ENCODE data around the gene CSPG4. TPM values are rescaled to one million over a fixed set of nuclear protein-coding genes. Genes with fewer than 3 reads are reported as not detected.

The CSPG4 gene
- total and polyA plus RNA-seq, 4 donors = 10.6 to 160 (median 66.0) TPM

GRCh38 chr15:75648156-75649000 is 64.3 kb downstream of the CSPG4 start:
- H3K4me1 ChIP-seq (ENCODE audit: control insufficient read depth in 1 of 2, insufficient read depth in 2 of 2, low read length in 2 of 2) = no peaks in the 10 kb centered on the region
- intact Hi-C loops (cut with DNase I) = no loop called here
- no peaks in the 10 kb centered on the region for H3K36me3 ChIP-seq (ENCODE audit: control insufficient read depth in 1 of 2, insufficient read depth in 2 of 2, low read length in 1 of 2)
- DNase-seq (peak; percentile 62 to 87), ATAC-seq (ENCODE audit: low FRiP score) (peak; percentile 59)
- H3K9me3 ChIP-seq (ENCODE audit: control insufficient read depth, low read length) = no peaks in the 10 kb centered on the region
- H3K4me3 ChIP-seq (ENCODE audit: low read length in 2 of 2) = peak overlapping the region; percentile 77 to 79
- H3K27ac ChIP-seq (ENCODE audit: low read depth in 1 of 2, low read length in 2 of 2) = peak overlapping the region; percentile 87 to 97
- H3K27me3 ChIP-seq (ENCODE audit: control insufficient read depth in 1 of 2, insufficient read depth in 2 of 2, low read length in 1 of 2) = no peaks in the 10 kb centered on the region
- 1 to 2% methylated on average over 34 of the region's 34 CpGs for WGBS, 2 donors

GRCh38 chr15:75647370-75648155 is 65.1 kb downstream of the CSPG4 start, which contains the start of gene SNX33:
TSS of gene SNX33 (plus strand) at chr15:75647912. CDS start at chr15:75649103, 1,191 bp downstream.
- peak; percentile 92 to 95 for DNase-seq
- ATAC-seq (ENCODE audit: low FRiP score) = peak; percentile 92
- H3K9me3 ChIP-seq (ENCODE audit: control insufficient read depth, low read length) = no peaks in the 10 kb centered on the region
- H3K27me3 ChIP-seq (ENCODE audit: control insufficient read depth in 1 of 2, insufficient read depth in 2 of 2, low read length in 1 of 2) = no peaks in the 10 kb centered on the region
- WGBS, 2 donors = 0 to 1% methylated on average over 50 to 76 of the region's 76 CpGs
- H3K4me3 ChIP-seq (ENCODE audit: low read length in 2 of 2) = peak within 1 kb of the TSS; percentile 77 to 79
- intact Hi-C loops (cut with DNase I) = loop anchor here in 1 of 2 donors (2.0 kb wide), 1 partner anchor 13 kb away; no protein-coding TSS in a partner anchor
- H3K4me1 ChIP-seq (ENCODE audit: control insufficient read depth in 1 of 2, insufficient read depth in 2 of 2, low read length in 2 of 2) = no peaks in the 10 kb centered on the region
- H3K27ac ChIP-seq (ENCODE audit: low read depth in 1 of 2, low read length in 2 of 2) = peak within 1 kb of the TSS; percentile 87 to 97
- H3K36me3 ChIP-seq (ENCODE audit: control insufficient read depth in 1 of 2, insufficient read depth in 2 of 2, low read length in 1 of 2) = no peaks in the 10 kb centered on the region

- Histone ChIP-seq H3K27me3 (ENCODE audit: control insufficient read depth in 1 of 2, insufficient read depth in 2 of 2, low read length in 1 of 2) (no peaks in the 10 kb centered on the region), H3K4me3 (ENCODE audit: low read length in 2 of 2) (peak overlapping the region; percentile 77 to 79), H3K36me3 (ENCODE audit: control insufficient read depth in 1 of 2, insufficient read depth in 2 of 2, low read length in 1 of 2) (no peaks in the 10 kb centered on the region), H3K9me3 (ENCODE audit: control insufficient read depth, low read length) (no peaks in the 10 kb centered on the region), H3K27ac (ENCODE audit: low read depth in 1 of 2, low read length in 2 of 2) (peak overlapping the region; percentile 87 to 97), H3K4me1 (ENCODE audit: control insufficient read depth in 1 of 2, insufficient read depth in 2 of 2, low read length in 2 of 2) (no peaks in the 10 kb centered on the region)
- DNase-seq = no peak
- peak; percentile 43 for ATAC-seq (ENCODE audit: low FRiP score)
- 0 to 1% methylated on average over 26 of the region's 26 CpGs for WGBS, 2 donors
- intact Hi-C loops (cut with DNase I) = loop anchor here in 1 of 2 donors (2.0 kb wide), 1 partner anchor 14 kb away; no protein-coding TSS in a partner anchor
These were observed 65.7 kb downstream of the CSPG4 start for GRCh38 chr15:75646944-75647364.

DNA sequence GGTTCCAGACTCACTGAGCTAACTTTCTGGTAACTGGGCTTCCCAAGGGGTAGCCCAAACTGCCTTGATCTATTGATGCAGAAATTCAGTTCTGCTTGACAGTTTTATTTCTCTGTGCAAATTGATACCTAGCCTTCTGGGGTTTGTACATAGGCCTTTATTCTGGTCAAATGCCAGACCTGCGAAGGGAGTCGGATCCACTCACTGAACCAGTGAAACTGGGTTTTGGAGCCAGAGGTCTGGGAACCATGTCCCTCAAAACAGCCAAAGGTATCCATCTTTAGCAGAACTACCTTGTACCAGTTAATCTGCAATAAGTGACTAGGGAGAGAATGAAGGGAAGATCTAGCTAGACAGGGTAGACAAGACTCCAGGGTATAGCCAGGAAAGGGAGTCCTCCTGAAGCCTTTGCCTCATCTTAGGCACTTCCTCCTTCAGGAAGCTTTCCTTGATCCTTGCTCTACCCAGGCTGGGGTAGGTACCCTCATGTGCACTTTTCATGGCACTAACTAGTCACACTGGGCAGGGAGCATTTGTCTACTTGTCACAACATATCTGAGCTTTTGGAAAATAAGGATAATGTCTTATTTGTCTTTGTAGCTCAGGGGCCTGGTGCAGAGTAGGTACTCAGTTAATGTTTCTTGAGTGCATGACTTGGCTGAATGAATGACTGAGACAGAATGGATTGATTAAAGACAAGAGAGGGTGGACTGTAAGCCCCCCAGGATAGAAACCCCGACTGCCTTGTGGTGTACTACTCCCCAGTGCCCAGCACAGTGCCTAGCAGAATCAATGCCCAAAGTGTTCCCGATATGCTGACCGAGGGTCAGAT is 66.3 kb downstream of the CSPG4 start:
- H3K36me3 ChIP-seq (ENCODE audit: control insufficient read depth in 1 of 2, insufficient read depth in 2 of 2, low read length in 1 of 2) = no peaks in the 10 kb centered on the region
- intact Hi-C loops (cut with DNase I) = loop anchor here in 1 of 2 donors (2.0 kb wide), 1 partner anchor 14 kb away; no protein-coding TSS in a partner anchor
- DNase-seq (no peak), ATAC-seq (ENCODE audit: low FRiP score) (no peak)
- WGBS, 2 donors = 29 to 35% methylated on average over 5 of the region's 5 CpGs
- peak overlapping the region; percentile 87 to 97 for H3K27ac ChIP-seq (ENCODE audit: low read depth in 1 of 2, low read length in 2 of 2)
- H3K4me3 ChIP-seq (ENCODE audit: low read length in 2 of 2) = peak overlapping the region; percentile 77 to 79
- no peaks in the 10 kb centered on the region for H3K9me3 ChIP-seq (ENCODE audit: control insufficient read depth, low read length)
- no peaks in the 10 kb centered on the region for H3K4me1 ChIP-seq (ENCODE audit: control insufficient read depth in 1 of 2, insufficient read depth in 2 of 2, low read length in 2 of 2)
- H3K27me3 ChIP-seq (ENCODE audit: control insufficient read depth in 1 of 2, insufficient read depth in 2 of 2, low read length in 1 of 2) = no peaks in the 10 kb centered on the region

DNA sequence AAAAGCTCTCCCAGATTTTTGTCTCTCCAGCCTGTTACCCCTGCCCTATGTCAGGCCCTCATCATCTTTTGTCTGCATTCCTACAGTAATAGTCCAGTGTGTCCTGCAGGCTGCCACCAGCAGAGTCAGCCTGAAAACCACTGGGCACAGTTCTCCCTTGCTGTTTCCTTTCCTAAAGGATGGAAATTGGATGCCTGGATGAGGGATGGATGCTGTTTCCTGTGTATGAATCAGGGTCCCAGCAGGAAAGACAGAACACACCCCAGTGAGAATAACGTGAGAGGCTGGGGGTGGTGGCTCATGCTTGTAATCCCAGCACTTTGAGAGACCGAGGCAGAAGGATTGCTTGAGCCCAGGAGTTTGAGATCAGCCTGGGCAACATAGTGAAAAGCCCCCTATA is 68.3 kb downstream of the CSPG4 start:
- 73 to 75% methylated on average over 2 of the region's 2 CpGs for WGBS, 2 donors
- DNase-seq (no peak), ATAC-seq (ENCODE audit: low FRiP score) (no peak)
- Histone ChIP-seq H3K27ac (ENCODE audit: low read depth in 1 of 2, low read length in 2 of 2) (no peak overlapping the region), H3K9me3 (ENCODE audit: control insufficient read depth, low read length) (no peaks in the 10 kb centered on the region), H3K4me1 (ENCODE audit: control insufficient read depth in 1 of 2, insufficient read depth in 2 of 2, low read length in 2 of 2) (peaks cover 0 to 4% of the 10 kb centered on the region in 2 donors), H3K36me3 (ENCODE audit: control insufficient read depth in 1 of 2, insufficient read depth in 2 of 2, low read length in 1 of 2) (no peaks in the 10 kb centered on the region), H3K27me3 (ENCODE audit: control insufficient read depth in 1 of 2, insufficient read depth in 2 of 2, low read length in 1 of 2) (no peaks in the 10 kb centered on the region), H3K4me3 (ENCODE audit: low read length in 2 of 2) (no peak overlapping the region)
- intact Hi-C loops (cut with DNase I) = no loop called here

DNA sequence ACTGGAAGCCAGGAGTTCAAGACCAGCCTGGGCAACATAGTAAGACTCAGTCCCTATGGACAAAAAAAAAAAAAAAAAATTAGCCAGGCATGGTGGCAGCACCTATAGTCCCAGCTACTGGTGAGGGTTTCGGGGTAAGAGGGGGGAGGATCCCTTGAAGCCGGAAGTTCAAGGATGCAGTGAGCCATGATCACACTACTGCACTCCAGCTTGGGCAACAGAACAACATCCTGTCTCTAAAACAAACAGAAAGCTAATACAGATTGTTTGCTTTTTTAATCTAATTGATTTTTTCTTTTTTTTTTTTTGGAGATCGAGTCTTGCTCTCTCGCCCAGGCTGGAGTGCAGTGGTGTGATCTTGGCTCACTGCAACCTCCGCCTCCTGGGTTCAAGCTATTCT is 71.0 kb downstream of the CSPG4 start:
- intact Hi-C loops (cut with DNase I) = no loop called here
- no peak for ATAC-seq (ENCODE audit: low FRiP score)
- H3K4me3 ChIP-seq (ENCODE audit: low read length in 2 of 2) = no peak overlapping the region
- no peak for DNase-seq
- H3K4me1 ChIP-seq (ENCODE audit: control insufficient read depth in 1 of 2, insufficient read depth in 2 of 2, low read length in 2 of 2) = peaks cover 0 to 13% of the 10 kb centered on the region in 2 donors
- no peaks in the 10 kb centered on the region for H3K27me3 ChIP-seq (ENCODE audit: control insufficient read depth in 1 of 2, insufficient read depth in 2 of 2, low read length in 1 of 2)
- 90 to 92% methylated on average over 5 of the region's 5 CpGs for WGBS, 2 donors
- H3K27ac ChIP-seq (ENCODE audit: low read depth in 1 of 2, low read length in 2 of 2) = no peak overlapping the region
- no peaks in the 10 kb centered on the region for H3K9me3 ChIP-seq (ENCODE audit: control insufficient read depth, low read length)
- no peaks in the 10 kb centered on the region for H3K36me3 ChIP-seq (ENCODE audit: control insufficient read depth in 1 of 2, insufficient read depth in 2 of 2, low read length in 1 of 2)

DNA sequence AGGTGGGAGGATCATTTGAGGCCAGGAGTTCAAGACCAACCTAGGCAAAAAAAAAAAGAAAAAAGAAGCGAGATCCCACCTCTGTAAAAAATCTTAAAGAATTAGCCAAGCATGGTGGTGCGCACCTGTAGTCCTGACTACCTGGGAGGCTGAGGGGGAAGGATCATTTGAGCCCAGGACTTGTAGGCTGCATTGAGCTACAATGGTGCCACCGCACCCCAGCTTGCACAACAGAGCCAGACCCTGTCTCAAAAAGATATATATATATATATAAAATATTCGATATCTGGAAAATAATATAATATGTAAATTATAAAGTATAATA is 71.5 kb downstream of the CSPG4 start:
- no peaks in the 10 kb centered on the region for H3K9me3 ChIP-seq (ENCODE audit: control insufficient read depth, low read length)
- no peak overlapping the region for H3K4me3 ChIP-seq (ENCODE audit: low read length in 2 of 2)
- H3K27ac ChIP-seq (ENCODE audit: low read depth in 1 of 2, low read length in 2 of 2) = no peak overlapping the region
- 79% methylated on average over 4 of the region's 4 CpGs for WGBS, 2 donors
- ATAC-seq (ENCODE audit: low FRiP score) = no peak
- peaks cover 0 to 13% of the 10 kb centered on the region in 2 donors for H3K4me1 ChIP-seq (ENCODE audit: control insufficient read depth in 1 of 2, insufficient read depth in 2 of 2, low read length in 2 of 2)
- no peaks in the 10 kb centered on the region for H3K27me3 ChIP-seq (ENCODE audit: control insufficient read depth in 1 of 2, insufficient read depth in 2 of 2, low read length in 1 of 2)
- no peaks in the 10 kb centered on the region for H3K36me3 ChIP-seq (ENCODE audit: control insufficient read depth in 1 of 2, insufficient read depth in 2 of 2, low read length in 1 of 2)
- no peak for DNase-seq
- intact Hi-C loops (cut with DNase I) = no loop called here

GRCh38 chr15:75640483-75641178 is 72.0 kb downstream of the CSPG4 start:
- intact Hi-C loops (cut with DNase I) = no loop called here
- 9% methylated on average over 17 of the region's 17 CpGs for WGBS, 2 donors
- peak overlapping the region; percentile 43 to 44 for H3K4me3 ChIP-seq (ENCODE audit: low read length in 2 of 2)
- peak overlapping the region; percentile 45 to 65 for H3K27ac ChIP-seq (ENCODE audit: low read depth in 1 of 2, low read length in 2 of 2)
- H3K4me1 ChIP-seq (ENCODE audit: control insufficient read depth in 1 of 2, insufficient read depth in 2 of 2, low read length in 2 of 2) = peaks cover 0 to 13% of the 10 kb centered on the region in 2 donors
- ATAC-seq (ENCODE audit: low FRiP score) = peak; percentile 44
- DNase-seq = no peak
- no peaks in the 10 kb centered on the region for H3K27me3 ChIP-seq (ENCODE audit: control insufficient read depth in 1 of 2, insufficient read depth in 2 of 2, low read length in 1 of 2)
- no peaks in the 10 kb centered on the region for H3K36me3 ChIP-seq (ENCODE audit: control insufficient read depth in 1 of 2, insufficient read depth in 2 of 2, low read length in 1 of 2)
- H3K9me3 ChIP-seq (ENCODE audit: control insufficient read depth, low read length) = no peaks in the 10 kb centered on the region
